ENCODE data around the gene ELMO1.
A peak's percentile ranks its signal among the peaks of the same experiment; 100 is the strongest.

The ELMO1 gene

DNA sequence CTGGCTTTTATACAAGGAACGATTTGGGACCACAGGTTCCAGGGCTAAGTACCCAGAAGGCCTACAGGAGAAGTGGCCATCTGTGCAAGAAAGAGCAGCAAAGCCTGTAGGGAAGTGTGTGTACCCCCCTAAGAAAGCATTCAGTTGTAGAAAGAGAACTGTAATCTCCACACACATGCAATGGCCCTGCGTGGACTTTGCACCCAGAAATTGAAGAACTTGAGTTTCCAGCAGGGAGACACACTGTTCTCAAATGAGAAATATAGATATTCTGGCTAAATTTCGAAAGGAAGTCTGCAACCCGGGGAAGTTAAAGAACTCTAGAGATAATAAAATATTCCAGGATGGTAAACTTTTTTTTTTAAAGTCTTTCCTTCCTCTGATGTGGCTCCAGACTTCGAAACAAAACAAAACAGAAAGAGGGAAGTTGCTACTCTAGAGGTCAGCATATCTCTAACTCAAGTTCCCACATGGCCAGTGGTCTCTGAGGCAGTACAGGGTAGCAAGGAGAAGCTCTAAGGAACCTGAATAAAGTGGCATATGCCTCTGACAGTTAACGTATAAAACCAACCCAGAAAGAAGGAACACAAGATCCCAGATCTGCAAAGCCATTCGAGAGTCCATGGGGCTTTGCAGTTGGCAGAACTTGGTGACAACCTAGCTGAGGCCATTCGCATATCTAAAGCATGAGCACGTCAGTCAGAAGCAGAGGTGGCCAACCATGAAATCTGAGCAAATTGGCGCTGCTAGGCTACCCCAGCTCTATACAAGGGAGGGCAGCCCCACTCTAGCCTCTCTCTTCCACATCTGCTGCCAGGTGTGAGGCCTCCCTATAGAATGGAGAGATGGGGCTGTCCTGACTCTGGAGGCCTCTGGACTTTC, 56.6 kb downstream of the ELMO1 start:
- Mint-ChIP-seq H3K27me3 (no peaks in the 10 kb centered on the region), H3K4me3 (no peak overlapping the region), H3K4me1 (peaks cover 71% of the 10 kb centered on the region), H3K36me3 (peaks cover 5% of the 10 kb centered on the region), H3K27ac (peak overlapping the region; percentile 85), H3K9me3 (no peaks in the 10 kb centered on the region)
- peak; percentile 79 for ATAC-seq

DNA sequence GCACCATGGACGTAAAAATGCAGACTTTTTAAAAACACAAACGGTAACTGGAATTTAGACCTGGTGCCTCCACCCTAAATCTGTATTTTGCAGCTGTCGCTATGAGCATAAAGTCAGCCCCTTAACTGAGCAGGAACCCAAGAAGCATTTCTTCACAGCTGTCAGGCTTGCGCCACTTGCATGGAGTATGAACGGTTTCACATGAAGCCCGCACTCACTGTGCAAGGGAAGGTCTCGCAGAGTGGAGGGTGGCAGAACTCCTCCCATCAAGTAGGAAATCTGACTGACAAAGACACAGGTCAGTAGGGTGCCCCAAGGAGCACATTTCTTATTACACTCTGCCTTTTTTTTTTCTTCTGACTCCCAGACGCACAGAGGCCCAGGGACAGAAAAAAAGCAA, 58.5 kb downstream of the ELMO1 start:
- Mint-ChIP-seq H3K27ac (peak overlapping the region; percentile 85), H3K4me1 (peaks cover 72% of the 10 kb centered on the region), H3K9me3 (no peaks in the 10 kb centered on the region), H3K27me3 (no peaks in the 10 kb centered on the region), H3K4me3 (no peak overlapping the region), H3K36me3 (peaks cover 5% of the 10 kb centered on the region)
- no peak for ATAC-seq

DNA sequence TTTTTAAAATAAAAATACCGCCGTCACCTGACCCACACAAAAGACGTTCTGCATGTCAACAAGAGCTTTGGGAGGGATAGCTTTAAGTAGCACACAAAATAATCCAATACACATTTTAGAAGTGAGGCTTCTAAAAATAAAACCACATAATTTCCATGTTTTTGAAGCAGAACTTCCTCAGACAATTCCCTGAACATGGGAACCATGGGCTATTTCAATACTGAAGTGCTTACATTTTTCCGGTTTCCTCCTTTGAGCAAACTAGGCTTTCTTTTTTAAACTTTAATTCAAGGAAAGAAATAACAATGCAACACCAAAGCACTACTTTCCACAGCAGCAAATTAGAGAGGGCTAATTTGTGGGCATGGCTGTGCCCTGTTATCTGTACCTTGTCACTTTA, 59.9 kb downstream of the ELMO1 start:
- Mint-ChIP-seq H3K27ac (no peak overlapping the region), H3K4me1 (peaks cover 61% of the 10 kb centered on the region), H3K36me3 (peaks cover 5% of the 10 kb centered on the region), H3K9me3 (no peaks in the 10 kb centered on the region), H3K27me3 (no peaks in the 10 kb centered on the region), H3K4me3 (no peak overlapping the region)
- ATAC-seq: no peak

DNA sequence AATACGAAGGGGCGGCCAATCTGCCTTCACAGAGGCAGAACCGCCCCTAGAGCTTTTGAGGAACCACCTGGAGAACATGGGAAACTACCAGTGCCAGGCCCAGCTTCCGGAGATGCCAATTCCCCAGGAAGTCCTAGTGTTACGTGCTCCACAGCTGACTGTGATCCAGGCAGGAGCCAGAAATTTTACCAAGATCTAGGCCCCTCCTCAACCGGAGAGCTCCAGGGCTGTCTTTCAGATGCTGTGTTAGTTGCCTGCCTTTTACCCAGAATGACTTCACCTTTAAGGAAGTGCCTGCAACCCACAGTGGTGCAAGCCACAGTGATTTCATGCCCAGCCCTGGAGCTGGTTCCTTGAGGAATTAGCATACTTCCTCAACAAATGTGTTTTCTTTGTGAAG, 62.9 kb downstream of the ELMO1 start:
- no peak for ATAC-seq
- Mint-ChIP-seq H3K27me3 (no peaks in the 10 kb centered on the region), H3K36me3 (peaks cover 5% of the 10 kb centered on the region), H3K4me3 (no peak overlapping the region), H3K4me1 (peaks cover 42% of the 10 kb centered on the region), H3K27ac (no peak overlapping the region), H3K9me3 (no peaks in the 10 kb centered on the region)

DNA sequence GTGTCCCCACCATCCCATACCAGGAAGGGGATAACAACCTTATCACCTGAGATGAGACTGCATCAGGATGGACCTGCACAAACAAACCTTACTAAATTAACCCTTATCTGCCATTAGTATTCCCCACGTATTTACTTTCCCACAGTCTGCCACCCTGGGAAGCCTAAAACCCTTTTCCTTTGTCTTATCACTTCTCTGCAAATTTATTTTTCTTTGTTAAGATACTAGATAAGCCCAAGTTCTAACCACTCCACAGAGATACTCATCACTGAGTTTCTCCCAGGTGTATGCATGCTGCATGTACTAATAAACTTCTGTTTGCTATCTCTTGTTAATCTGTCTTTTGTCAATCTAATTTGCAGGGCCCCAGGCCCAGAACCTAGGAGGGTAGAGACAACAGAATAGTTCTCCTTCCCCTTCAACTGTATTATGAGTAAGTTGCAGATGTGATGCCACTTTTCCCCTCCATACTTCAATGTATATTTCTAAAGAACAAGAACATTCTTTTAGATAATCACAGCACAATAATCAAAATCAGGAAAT, 66.0 kb downstream of the ELMO1 start:
- no peak for ATAC-seq
- H3K27me3 Mint-ChIP-seq: no peaks in the 10 kb centered on the region
- H3K9me3 Mint-ChIP-seq: peaks cover 3% of the 10 kb centered on the region
- peaks cover 18% of the 10 kb centered on the region for H3K36me3 Mint-ChIP-seq
- H3K27ac Mint-ChIP-seq: no peak overlapping the region
- peaks cover 47% of the 10 kb centered on the region for H3K4me1 Mint-ChIP-seq
- H3K4me3 Mint-ChIP-seq: no peak overlapping the region

DNA sequence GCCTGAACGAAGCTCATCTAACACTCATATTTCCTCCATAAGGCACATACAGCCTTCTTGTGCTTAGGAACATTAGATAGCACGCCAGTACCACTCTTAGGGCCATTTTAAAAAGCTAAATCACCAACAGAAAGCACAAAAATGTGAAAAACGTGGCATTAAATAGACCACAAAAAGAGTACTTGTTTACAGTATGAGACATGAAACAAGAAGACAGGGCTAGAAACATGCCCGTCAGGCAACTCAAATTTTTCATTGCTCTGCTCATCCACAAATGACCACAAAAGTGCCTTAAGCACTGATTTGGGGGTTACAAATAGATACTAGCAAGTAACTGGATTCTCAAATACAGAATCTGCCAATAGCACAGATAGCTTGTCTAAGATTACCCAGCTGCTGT, 67.8 kb downstream of the ELMO1 start:
- Mint-ChIP-seq H3K4me3 (no peak overlapping the region), H3K27ac (no peak overlapping the region), H3K4me1 (peaks cover 34% of the 10 kb centered on the region), H3K9me3 (peaks cover 11% of the 10 kb centered on the region), H3K36me3 (peaks cover 27% of the 10 kb centered on the region), H3K27me3 (no peaks in the 10 kb centered on the region)
- ATAC-seq: no peak

DNA sequence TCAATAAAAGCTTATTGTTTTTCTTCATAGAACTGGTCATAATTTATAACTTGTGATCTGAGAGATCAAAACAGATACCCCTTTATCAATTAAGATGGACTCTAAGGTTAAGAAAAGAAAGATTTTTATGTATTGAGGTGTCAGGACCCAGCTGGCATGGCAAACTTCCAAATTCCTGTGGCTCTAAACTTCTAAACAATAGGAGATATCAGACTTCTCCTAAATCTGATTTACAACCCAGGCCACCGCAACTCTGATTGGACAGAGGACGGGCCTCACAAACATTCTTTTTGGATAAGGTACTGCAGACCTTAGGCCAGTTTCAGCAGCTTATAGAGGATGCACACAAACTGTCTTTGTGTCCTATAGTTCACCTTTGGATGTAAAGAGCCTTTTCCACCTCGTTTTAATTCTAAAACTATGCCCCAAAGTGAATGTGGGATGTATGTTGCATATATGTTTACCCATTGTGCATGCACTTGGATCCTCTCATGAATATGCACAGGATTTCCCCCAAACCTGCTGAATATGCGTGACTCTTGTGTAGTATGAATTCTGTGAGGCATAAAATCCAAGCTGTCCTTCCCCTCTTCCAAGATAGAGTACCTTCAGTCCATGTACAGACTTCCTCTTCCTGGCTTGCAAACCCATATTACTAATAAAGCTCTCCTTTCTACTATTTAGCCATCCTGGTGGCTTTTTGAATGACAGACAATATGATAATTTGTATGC, 69.0 kb downstream of the ELMO1 start:
- H3K36me3 Mint-ChIP-seq: peaks cover 36% of the 10 kb centered on the region
- peaks cover 11% of the 10 kb centered on the region for H3K9me3 Mint-ChIP-seq
- ATAC-seq: no peak
- H3K4me1 Mint-ChIP-seq: peaks cover 26% of the 10 kb centered on the region
- H3K27ac Mint-ChIP-seq: no peak overlapping the region
- no peaks in the 10 kb centered on the region for H3K27me3 Mint-ChIP-seq
- no peak overlapping the region for H3K4me3 Mint-ChIP-seq

DNA sequence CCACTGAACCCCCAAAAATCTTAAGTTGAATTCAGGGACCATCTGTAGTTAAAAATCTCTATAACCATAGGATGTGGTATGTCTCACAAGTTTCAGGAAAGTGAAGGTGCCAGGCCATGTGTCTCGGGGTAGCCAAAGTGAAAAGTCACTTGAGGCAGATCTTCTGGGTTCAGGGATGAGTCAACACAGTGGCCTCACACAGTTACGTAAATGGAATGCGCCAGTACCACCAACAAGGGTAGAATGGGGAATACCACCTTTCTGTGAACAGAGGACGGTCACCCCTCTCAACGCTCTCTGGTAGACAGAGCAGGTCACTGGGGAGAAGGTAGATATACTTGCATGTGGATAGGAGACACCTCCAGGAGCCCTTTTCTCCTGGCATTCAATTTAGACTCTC, 71.4 kb downstream of the ELMO1 start:
- H3K27ac Mint-ChIP-seq: no peak overlapping the region

DNA sequence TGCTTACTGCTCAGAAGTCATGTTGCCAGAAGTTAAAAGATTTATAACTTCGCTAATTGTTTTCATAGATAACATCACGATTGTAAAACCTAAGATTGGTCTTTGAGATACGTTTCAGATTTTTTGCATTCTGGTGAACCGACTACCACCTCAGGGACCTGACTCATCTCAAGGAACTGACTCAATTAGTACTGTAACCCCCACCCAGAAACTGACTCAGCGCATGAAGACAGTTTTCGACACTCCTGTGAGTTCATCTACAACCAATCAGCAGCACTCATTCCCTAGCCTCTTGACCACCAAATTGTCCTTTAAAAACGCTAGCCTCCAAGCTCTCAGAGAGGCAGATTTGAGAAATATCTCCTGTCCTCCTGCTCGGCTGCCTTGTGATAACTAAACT, 72.3 kb downstream of the ELMO1 start:
- Mint-ChIP-seq H3K4me3 (no peak overlapping the region), H3K9me3 (peaks cover 11% of the 10 kb centered on the region), H3K4me1 (peaks cover 32% of the 10 kb centered on the region), H3K27ac (no peak overlapping the region), H3K27me3 (no peaks in the 10 kb centered on the region), H3K36me3 (peaks cover 36% of the 10 kb centered on the region)
- no peak for ATAC-seq

More for the DNA sequence above, 71.4 kb downstream of the ELMO1 start:
- no peak for ATAC-seq
- H3K4me1 Mint-ChIP-seq: peaks cover 24% of the 10 kb centered on the region
- H3K36me3 Mint-ChIP-seq: peaks cover 36% of the 10 kb centered on the region
- no peak overlapping the region for H3K4me3 Mint-ChIP-seq
- H3K27me3 Mint-ChIP-seq: no peaks in the 10 kb centered on the region
- H3K9me3 Mint-ChIP-seq: peaks cover 11% of the 10 kb centered on the region

DNA sequence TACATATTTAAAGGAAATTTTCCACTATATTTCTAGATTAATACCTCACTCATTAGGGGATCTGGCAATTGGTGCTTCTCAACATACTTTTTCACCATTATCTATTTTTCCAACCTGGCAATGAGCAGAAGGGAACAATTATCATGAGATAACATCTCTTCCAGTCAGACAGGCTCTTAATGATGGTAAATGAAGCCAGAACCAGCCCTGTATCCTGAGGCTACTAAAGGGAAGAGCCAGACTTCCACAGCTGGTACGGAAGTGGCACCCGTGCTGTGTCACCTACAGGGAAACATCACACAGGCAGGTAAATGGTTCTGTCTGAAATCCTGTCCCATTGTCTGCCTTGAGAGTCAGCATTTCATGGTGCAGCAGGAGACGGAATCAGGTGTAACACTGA, 75.9 kb downstream of the ELMO1 start:
- H3K4me3 Mint-ChIP-seq: no peak overlapping the region
- no peak overlapping the region for H3K27ac Mint-ChIP-seq
- no peaks in the 10 kb centered on the region for H3K27me3 Mint-ChIP-seq
- H3K9me3 Mint-ChIP-seq: peaks cover 8% of the 10 kb centered on the region
- peaks cover 32% of the 10 kb centered on the region for H3K4me1 Mint-ChIP-seq
- no peak for ATAC-seq
- H3K36me3 Mint-ChIP-seq: peaks cover 25% of the 10 kb centered on the region

DNA sequence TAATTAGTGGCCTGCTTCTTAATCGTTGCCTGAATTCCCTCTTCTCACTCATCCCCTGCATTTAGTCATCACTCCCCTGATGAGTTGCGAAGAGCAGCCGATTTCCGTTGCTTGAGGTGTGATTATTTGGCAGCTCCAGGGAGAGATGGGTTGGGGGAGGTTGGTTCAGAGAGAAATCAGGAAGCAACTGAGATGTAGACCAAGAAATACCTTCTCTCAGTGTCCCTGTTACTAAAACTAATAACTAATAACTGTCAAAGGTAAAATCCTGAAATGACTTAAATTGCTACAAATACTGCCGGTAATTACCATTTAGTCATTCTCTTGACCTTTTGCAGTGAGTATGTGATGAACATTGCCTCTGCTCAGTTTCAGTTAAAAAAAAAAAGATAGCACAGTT, 76.9 kb downstream of the ELMO1 start:
- Mint-ChIP-seq H3K27me3 (no peaks in the 10 kb centered on the region), H3K27ac (peak overlapping the region; percentile 61)
- peak; percentile 72 for ATAC-seq

DNA sequence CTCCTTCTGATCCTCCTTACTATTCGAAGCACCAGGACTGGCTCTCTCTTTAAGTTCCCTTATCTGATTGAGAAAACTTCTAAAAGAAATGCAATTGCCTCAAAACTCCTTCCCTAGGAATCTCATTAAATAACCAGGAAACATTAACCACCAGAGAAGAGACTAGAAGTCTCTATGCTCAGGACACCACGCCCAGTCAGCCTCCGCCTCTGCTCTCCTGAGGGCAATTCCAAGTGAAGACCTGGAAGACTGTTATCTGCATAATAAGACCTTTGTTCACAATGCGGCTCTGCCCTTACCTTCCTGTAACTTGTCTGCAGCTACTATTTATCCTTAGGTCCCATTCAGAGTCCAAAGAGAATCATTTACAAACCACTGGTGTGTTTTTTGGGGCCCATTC, 78.8 kb downstream of the ELMO1 start:
- no peak overlapping the region for H3K27ac Mint-ChIP-seq
- ATAC-seq: no peak
- H3K27me3 Mint-ChIP-seq: no peaks in the 10 kb centered on the region
- peaks cover 15% of the 10 kb centered on the region for H3K36me3 Mint-ChIP-seq
- peaks cover 49% of the 10 kb centered on the region for H3K4me1 Mint-ChIP-seq
- H3K9me3 Mint-ChIP-seq: no peaks in the 10 kb centered on the region
- no peak overlapping the region for H3K4me3 Mint-ChIP-seq

More for the DNA sequence above, 76.9 kb downstream of the ELMO1 start:
- peak overlapping the region; percentile 13 for H3K4me3 Mint-ChIP-seq
- peaks cover 5% of the 10 kb centered on the region for H3K9me3 Mint-ChIP-seq
- H3K4me1 Mint-ChIP-seq: peaks cover 38% of the 10 kb centered on the region
- peaks cover 31% of the 10 kb centered on the region for H3K36me3 Mint-ChIP-seq

DNA sequence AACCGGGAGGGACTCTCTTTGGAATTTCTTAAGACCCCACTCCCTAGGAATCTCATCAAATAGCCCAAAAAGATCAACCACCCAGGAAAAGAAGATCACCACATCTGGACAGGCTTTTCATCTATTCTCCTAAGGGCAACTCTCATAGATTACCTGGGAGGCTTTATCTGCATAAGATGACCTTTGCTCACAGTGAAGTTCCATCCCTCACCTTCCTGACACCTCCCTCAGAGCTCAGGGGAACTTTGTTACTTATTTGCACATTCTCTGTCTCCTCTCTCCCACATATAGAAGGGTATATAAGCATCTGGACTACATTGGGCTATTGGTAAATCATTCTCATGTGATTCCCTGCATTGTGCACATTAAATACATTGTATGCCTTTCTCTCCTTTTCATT, 80.1 kb downstream of the ELMO1 start:
- no peaks in the 10 kb centered on the region for H3K9me3 Mint-ChIP-seq
- peaks cover 16% of the 10 kb centered on the region for H3K36me3 Mint-ChIP-seq
- no peak overlapping the region for H3K4me3 Mint-ChIP-seq
- peaks cover 57% of the 10 kb centered on the region for H3K4me1 Mint-ChIP-seq
- no peak overlapping the region for H3K27ac Mint-ChIP-seq
- ATAC-seq: no peak
- H3K27me3 Mint-ChIP-seq: no peaks in the 10 kb centered on the region

DNA sequence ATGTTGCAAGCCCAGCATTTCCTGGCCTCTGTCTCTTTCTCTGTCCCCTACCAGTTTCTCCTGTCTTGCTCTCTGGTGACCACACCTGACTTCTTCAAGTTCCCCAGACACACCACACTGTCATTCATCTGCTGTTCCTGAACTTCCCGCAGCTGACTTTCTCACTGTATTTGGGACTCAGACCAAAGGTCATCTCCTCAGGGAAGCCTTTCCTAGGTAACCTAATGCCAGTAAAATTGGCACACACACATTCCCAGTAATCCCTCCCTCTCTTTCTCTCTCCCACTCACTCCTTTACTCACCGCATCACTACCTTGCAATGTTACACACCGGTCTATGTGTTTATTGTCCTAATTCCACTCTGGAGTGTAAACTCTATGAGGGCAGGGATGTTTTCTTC, 81.7 kb downstream of the ELMO1 start:
- Mint-ChIP-seq H3K4me3 (no peak overlapping the region), H3K27ac (no peak overlapping the region), H3K27me3 (no peaks in the 10 kb centered on the region), H3K4me1 (peaks cover 63% of the 10 kb centered on the region), H3K9me3 (peaks cover 3% of the 10 kb centered on the region), H3K36me3 (peaks cover 21% of the 10 kb centered on the region)
- no peak for ATAC-seq

DNA sequence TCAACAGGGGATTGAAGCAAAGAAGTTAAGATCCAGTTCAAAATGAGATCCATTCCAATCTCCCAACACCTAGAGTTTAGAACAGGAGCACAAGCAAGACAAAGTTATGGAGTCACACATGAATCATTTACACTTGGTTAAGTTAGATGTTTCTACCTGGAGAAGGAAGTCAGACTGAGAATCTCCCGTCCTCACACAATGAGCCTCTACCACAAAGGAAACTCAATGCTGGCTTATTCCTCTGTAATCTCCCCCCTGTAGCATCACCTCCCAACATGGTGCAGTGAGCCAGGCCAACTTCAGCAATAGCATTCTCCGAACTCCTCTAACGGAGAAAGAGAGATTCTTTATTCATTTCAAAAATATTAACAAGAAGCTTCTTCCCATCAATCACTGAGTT, 82.2 kb downstream of the ELMO1 start:
- H3K36me3 Mint-ChIP-seq: peaks cover 21% of the 10 kb centered on the region
- no peak overlapping the region for H3K4me3 Mint-ChIP-seq
- H3K27ac Mint-ChIP-seq: no peak overlapping the region
- peaks cover 57% of the 10 kb centered on the region for H3K4me1 Mint-ChIP-seq
- no peaks in the 10 kb centered on the region for H3K27me3 Mint-ChIP-seq
- ATAC-seq: no peak
- H3K9me3 Mint-ChIP-seq: peaks cover 3% of the 10 kb centered on the region

Measured in stimulated activated memory B cell treated with anti-CD40 and anti-IgM and Interleukin-4, amounts not matched to agents 10 μg/mL and 1 μg/mL and 100 μg/mL, for 72 hours (primary cell).